ENCODE results near the gene GRSF1.

GRCh38 chr4:70829015-70829414, 10.7 kb downstream of the GRSF1 start:
- TF ChIP-seq ESRRG (CRISPR knock-in tag; IDR thresholded peaks at IDR 0.05) (no peak), ARNTL (CRISPR knock-in tag; IDR thresholded peaks at IDR 0.05; ENCODE audit: borderline replicate concordance, low read depth) (no peak), SNAI2 (CRISPR knock-in tag; IDR thresholded peaks at IDR 0.05) (no peak), RARB (CRISPR knock-in tag; IDR thresholded peaks at IDR 0.05) (no peak), ISL1 (CRISPR knock-in tag; IDR thresholded peaks at IDR 0.05) (no peak), ZFP3 (CRISPR knock-in tag; IDR thresholded peaks at IDR 0.05) (no peak), ZNF8 (CRISPR knock-in tag; IDR thresholded peaks at IDR 0.05) (no peak), PATZ1 (CRISPR knock-in tag; IDR thresholded peaks at IDR 0.05; ENCODE audit: borderline replicate concordance) (no peak), GLIS3 (CRISPR knock-in tag; IDR thresholded peaks at IDR 0.05) (no peak), CREB5 (CRISPR knock-in tag; IDR thresholded peaks at IDR 0.05; ENCODE audit: low read depth) (no peak), ZFP30 (CRISPR knock-in tag; IDR thresholded peaks at IDR 0.05) (no peak), TCF4 (CRISPR knock-in tag; IDR thresholded peaks at IDR 0.05; ENCODE audit: borderline replicate concordance) (no peak), ZC3H10 (CRISPR knock-in tag; IDR thresholded peaks at IDR 0.05) (no peak)

Measured in SK-N-SH treated with all-trans-retinoic acid at 6 μM for 48 hours (cell line).